ENCODE data around the gene BCL11A. TPM values are rescaled to one million over a fixed set of nuclear protein-coding genes. Genes with fewer than 3 reads are reported as not detected.

Gene BCL11A
- polyA plus RNA-seq, 4 donors = 11.7 to 15.6 (median 13.8) TPM

- DNase-seq (ENCODE audit: low read depth in 4 of 4, low spot score in 2 of 4) = no peak
Measured at GRCh38 chr2:60490441-60490840, 63.0 kb downstream of the BCL11A start.

- DNase-seq (ENCODE audit: low read depth in 4 of 4, low spot score in 2 of 4) = no peak
Measured at GRCh38 chr2:60489289-60489688, 64.2 kb downstream of the BCL11A start.

- no peak for DNase-seq (ENCODE audit: low read depth in 4 of 4, low spot score in 2 of 4)
Measured at GRCh38 chr2:60488291-60488690, 65.2 kb downstream of the BCL11A start.

- no peak for DNase-seq (ENCODE audit: low read depth in 4 of 4, low spot score in 2 of 4)
Measured at GRCh38 chr2:60487174-60487573, 66.3 kb downstream of the BCL11A start.

GRCh38 chr2:60486551-60486950 lies 66.9 kb downstream of the BCL11A start:
- DNase-seq (ENCODE audit: low read depth in 4 of 4, low spot score in 2 of 4) = no peak

GRCh38 chr2:60486067-60486466 lies 67.4 kb downstream of the BCL11A start:
- DNase-seq (ENCODE audit: low read depth in 4 of 4, low spot score in 2 of 4) = no peak

- DNase-seq (ENCODE audit: low read depth in 4 of 4, low spot score in 2 of 4) = no peak
Measured at GRCh38 chr2:60485550-60485949, 67.9 kb downstream of the BCL11A start.

GRCh38 chr2:60485055-60485454 lies 68.4 kb downstream of the BCL11A start:
- DNase-seq (ENCODE audit: low read depth in 4 of 4, low spot score in 2 of 4) = no peak

- no peak for DNase-seq (ENCODE audit: low read depth in 4 of 4, low spot score in 2 of 4)
Measured at GRCh38 chr2:60484133-60484645, 69.3 kb downstream of the BCL11A start.

GRCh38 chr2:60483401-60483800 lies 70.1 kb downstream of the BCL11A start:
- DNase-seq (ENCODE audit: low read depth in 4 of 4, low spot score in 2 of 4) = no peak

- no peak for DNase-seq (ENCODE audit: low read depth in 4 of 4, low spot score in 2 of 4)
Measured at GRCh38 chr2:60482222-60482621, 71.2 kb downstream of the BCL11A start.

GRCh38 chr2:60481257-60481656 lies 72.2 kb downstream of the BCL11A start:
- DNase-seq (ENCODE audit: low read depth in 4 of 4, low spot score in 2 of 4) = no peak

GRCh38 chr2:60480089-60480773 lies 73.2 kb downstream of the BCL11A start:
- DNase-seq (ENCODE audit: low read depth in 4 of 4, low spot score in 2 of 4) = no peak

GRCh38 chr2:60479226-60480088 lies 74.0 kb downstream of the BCL11A start:
- DNase-seq (ENCODE audit: low read depth in 4 of 4, low spot score in 2 of 4) = no peak

- DNase-seq (ENCODE audit: low read depth in 4 of 4, low spot score in 2 of 4) = no peak
Measured at GRCh38 chr2:60478660-60479059, 74.8 kb downstream of the BCL11A start.

- no peak for DNase-seq (ENCODE audit: low read depth in 4 of 4, low spot score in 2 of 4)
Measured at GRCh38 chr2:60476206-60476954, 77.1 kb downstream of the BCL11A start.

- no peak for DNase-seq (ENCODE audit: low read depth in 4 of 4, low spot score in 2 of 4)
Measured at GRCh38 chr2:60475123-60475830, 78.2 kb downstream of the BCL11A start.

GRCh38 chr2:60474301-60474700 lies 79.2 kb downstream of the BCL11A start:
- DNase-seq (ENCODE audit: low read depth in 4 of 4, low spot score in 2 of 4) = no peak

GRCh38 chr2:60473546-60473945 lies 79.9 kb downstream of the BCL11A start:
- DNase-seq (ENCODE audit: low read depth in 4 of 4, low spot score in 2 of 4) = no peak

GRCh38 chr2:60472663-60473289 lies 80.7 kb downstream of the BCL11A start:
- no peak for DNase-seq (ENCODE audit: low read depth in 4 of 4, low spot score in 2 of 4)
